Esophagus muscularis mucosa (tissue), 4 donors: ENCODE measurements around the gene SNED1.

Experiments
- CTCF ChIP-seq, 3 experiments: fragments of 200-600 bp in 2 of 3; fragments of 450-650 bp in 1 of 3; sonication (generic) in 2 of 3; IDR thresholded peaks; one replicate each; pipeline ENCODE4 v1.5.1; 2017 to 2019; ENCODE audit warnings: antibody characterized with exemption in 3 of 3, mild to moderate bottlenecking in 2 of 3, moderate library complexity in 1 of 3
- EP300 ChIP-seq: sonication (generic); formaldehyde crosslinking; IDR thresholded peaks from one replicate; pipeline ENCODE4 v1.6.1; 2017; ENCODE audit warnings: antibody characterized with exemption
- POLR2A ChIP-seq: fragments of 450-650 bp; IDR thresholded peaks from one replicate; pipeline ENCODE4 v1.6.1; 2017; ENCODE audit warnings: antibody characterized with exemption, moderate library complexity, mild to moderate bottlenecking, low read depth
- POLR2AphosphoS5 ChIP-seq, 2 donors: sonication (generic); formaldehyde crosslinking; IDR thresholded peaks; one replicate each; pipeline ENCODE4 v1.6.1; 2017; ENCODE audit warnings: antibody characterized with exemption in 2 of 2

- TF ChIP-seq CTCF (IDR thresholded peaks at IDR 0.05) (no peak), POLR2A (no peak), EP300 (no peak), POLR2AphosphoS5 (IDR thresholded peaks at IDR 0.05) (no peak)
Observed at GRCh38 chr2:241035818-241036396, 37.5 kb downstream of the SNED1 start.
